HEK293T (cell line): Measurements from ENCODE around the gene LPIN3.

Source experiments
- CTCF ChIA-PET: fragments of 350-600 bp; formaldehyde crosslinking; extraction: SDS; loops from one replicate; lab custom pipeline; 2021; ENCODE audit warnings: antibody characterized with exemption, inconsistent platforms; lab: Yijun Ruan, JAX
- POLR2A ChIA-PET: fragments of 350-600 bp; formaldehyde crosslinking; extraction: SDS; loops from one replicate; lab custom pipeline; 2020; ENCODE audit warnings: antibody characterized with exemption, inconsistent platforms; lab: Yijun Ruan, JAX
- DNase-seq: peaks from one replicate; pipeline ENCODE4 v3.0.0; 2012; ENCODE audit warnings: mixed read lengths; ENCODE audit errors: extremely low spot score
- ARNT ChIP-seq: fragments of 450-650 bp; IDR thresholded peaks from 2 replicates; pipeline ENCODE4 v1.6.1; 2017; ENCODE audit warnings: mild to moderate bottlenecking
- BHLHE40 ChIP-seq: fragments of 450-650 bp; IDR thresholded peaks from 2 replicates; pipeline ENCODE4 v1.6.1; 2016; ENCODE audit warnings: mild to moderate bottlenecking, moderate library complexity, borderline replicate concordance
- CTBP1 ChIP-seq: fragments of 450-650 bp; IDR thresholded peaks from 2 replicates; pipeline ENCODE4 v1.6.1; 2016; ENCODE audit warnings: borderline replicate concordance
- ELF4 ChIP-seq: fragments of 450-650 bp; IDR thresholded peaks from 2 replicates; pipeline ENCODE4 v1.6.1; 2017; ENCODE audit warnings: antibody characterized with exemption
- FOXA1 ChIP-seq: fragments of 450-650 bp; IDR thresholded peaks from 2 replicates; pipeline ENCODE4 v1.6.1; 2016; ENCODE audit warnings: mild to moderate bottlenecking
- FOXM1 ChIP-seq: fragments of 450-650 bp; IDR thresholded peaks from 2 replicates; pipeline ENCODE4 v1.6.1; 2017; ENCODE audit warnings: mild to moderate bottlenecking, borderline replicate concordance
- HDGF ChIP-seq: fragments of 450-650 bp; IDR thresholded peaks from 2 replicates; pipeline ENCODE4 v1.6.1; 2017; ENCODE audit warnings: antibody characterized with exemption, borderline replicate concordance
- L3MBTL2 ChIP-seq: fragments of 450-650 bp; conservative IDR thresholded peaks from 2 replicates; pipeline ENCODE4 v1.6.1; 2016; ENCODE audit warnings: mild to moderate bottlenecking
- LEF1 ChIP-seq: fragments of 450-650 bp; IDR thresholded peaks from 2 replicates; pipeline ENCODE4 v1.6.1; 2017; ENCODE audit warnings: mild to moderate bottlenecking, borderline replicate concordance
- NFRKB ChIP-seq: fragments of 450-650 bp; IDR thresholded peaks from 2 replicates; pipeline ENCODE4 v1.6.1; 2016; ENCODE audit warnings: mild to moderate bottlenecking, moderate library complexity
- PKNOX1 ChIP-seq: fragments of 450-650 bp; IDR thresholded peaks from 2 replicates; pipeline ENCODE4 v1.6.1; 2016
- SP1 ChIP-seq: fragments of 450-650 bp; IDR thresholded peaks from 2 replicates; pipeline ENCODE4 v1.6.1; 2017
- SUZ12 ChIP-seq: fragments of 450-650 bp; IDR thresholded peaks from 2 replicates; pipeline ENCODE4 v1.6.1; 2016; ENCODE audit warnings: mild to moderate bottlenecking
- TARDBP ChIP-seq: fragments of 450-650 bp; IDR thresholded peaks from 2 replicates; pipeline ENCODE4 v1.6.1; 2016
- ZNF384 ChIP-seq: fragments of 450-650 bp; IDR thresholded peaks from 2 replicates; pipeline ENCODE4 v1.6.1; 2016

LPIN3 gene

GRCh38 chr20:41408156-41408794 is 67.7 kb downstream of the LPIN3 start:
- TF ChIP-seq NFRKB (no peak), BHLHE40 (no peak), ELF4 (no peak), L3MBTL2 (no peak), ZNF384 (no peak), FOXM1 (no peak), TARDBP (no peak), SUZ12 (no peak), HDGF (no peak), PKNOX1 (no peak), ARNT (no peak)
- ChIA-PET CTCF (no interaction called here), POLR2A (no interaction called here)
- DNase-seq, result no peak

GRCh38 chr20:41408986-41409385 is 68.4 kb downstream of the LPIN3 start:
- DNase-seq, result no peak
- ChIA-PET CTCF (no interaction called here), POLR2A (no interaction called here)
- TF ChIP-seq FOXA1 (no peak), ELF4 (no peak), SP1 (no peak), TARDBP (no peak), HDGF (no peak), LEF1 (no peak), NFRKB (no peak), CTBP1 (no peak), PKNOX1 (no peak), ZNF384 (no peak), FOXM1 (no peak)
